Stimulated activated naive CD8-positive, alpha-beta T cell treated with anti-CD3 and anti-CD28 coated beads, Interleukin-15, Interleukin-2, amounts not matched to agents 100 U/mL and 50 U/mL, for 24 hours (primary cell): Measurements from ENCODE around the gene INPP5A.

Experiments used
- ATAC-seq: fragments of 150-1000 bp; cut with Tn5 transposase; one replicate; pipeline ENCODE4 v1.10.0; 2021
- DNase-seq: peaks from one replicate; pipeline ENCODE4 v3.0.0; 2021

Gene INPP5A

DNA sequence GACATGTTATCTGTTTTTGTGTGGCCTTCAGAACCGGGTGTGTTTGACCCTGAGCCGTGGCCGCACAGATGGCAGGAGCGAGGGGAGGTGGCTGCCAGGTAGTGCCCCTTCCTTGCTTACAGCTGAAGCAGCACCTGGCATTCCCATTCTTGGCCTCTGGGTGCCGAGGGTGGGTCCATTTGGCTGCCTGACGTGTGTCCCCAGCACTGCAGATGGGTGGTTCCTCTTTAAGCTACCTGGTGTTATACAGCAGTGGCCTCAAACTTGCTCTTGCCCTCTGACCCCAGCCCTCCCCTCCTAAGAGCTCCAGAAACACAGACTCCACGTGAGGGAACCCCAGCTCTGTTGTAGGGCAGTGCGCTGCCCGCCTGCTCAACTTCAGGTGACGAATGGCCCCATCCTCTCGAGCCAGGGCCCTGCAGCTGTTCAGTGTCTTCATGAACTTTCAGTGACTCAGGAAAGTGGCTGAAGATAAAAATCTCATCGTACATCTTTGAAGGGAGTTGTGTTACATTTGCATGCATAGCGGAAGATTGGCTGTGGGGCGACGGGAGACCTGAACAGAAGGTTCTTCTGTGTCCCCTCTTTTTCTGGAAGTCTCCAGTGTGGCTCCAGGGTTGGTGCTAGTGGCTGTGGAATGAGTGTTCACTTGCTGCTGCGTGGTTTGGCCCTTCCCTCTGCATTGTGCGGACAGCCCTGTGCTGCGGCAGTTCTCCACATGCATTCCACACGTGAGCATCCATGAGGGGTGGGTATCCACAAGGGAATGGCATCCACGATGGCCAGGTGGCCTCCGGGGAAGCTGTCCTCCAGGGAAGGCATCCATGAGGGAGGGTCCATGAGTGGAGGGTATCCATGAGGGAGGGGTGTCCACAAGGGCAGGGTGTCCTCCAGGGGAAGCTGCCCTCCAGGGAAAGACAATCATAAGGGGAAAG is 91.6 kb downstream of the INPP5A start:
- DNase-seq (no peak), ATAC-seq (no peak)

DNA sequence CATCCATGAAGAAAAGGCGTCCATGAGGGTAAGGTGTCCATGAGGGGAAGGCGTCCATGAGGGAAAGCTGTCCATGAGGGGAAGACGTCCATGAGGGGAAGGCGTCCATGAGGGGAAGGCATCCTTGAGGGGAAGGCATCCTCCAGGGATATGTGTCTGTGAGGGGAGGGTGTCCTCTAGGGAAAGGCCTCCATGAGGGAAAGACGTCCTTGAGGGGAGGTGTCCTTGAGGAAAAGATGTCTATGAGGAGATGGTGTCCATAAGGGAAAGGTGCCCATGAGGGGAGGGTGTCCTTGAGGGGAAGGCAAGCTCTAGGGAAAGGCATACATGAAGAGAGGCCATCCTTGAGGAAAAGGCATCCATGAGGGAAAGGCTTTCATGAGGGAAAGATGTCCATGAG is 92.6 kb downstream of the INPP5A start:
- DNase-seq (no peak), ATAC-seq (no peak)

DNA sequence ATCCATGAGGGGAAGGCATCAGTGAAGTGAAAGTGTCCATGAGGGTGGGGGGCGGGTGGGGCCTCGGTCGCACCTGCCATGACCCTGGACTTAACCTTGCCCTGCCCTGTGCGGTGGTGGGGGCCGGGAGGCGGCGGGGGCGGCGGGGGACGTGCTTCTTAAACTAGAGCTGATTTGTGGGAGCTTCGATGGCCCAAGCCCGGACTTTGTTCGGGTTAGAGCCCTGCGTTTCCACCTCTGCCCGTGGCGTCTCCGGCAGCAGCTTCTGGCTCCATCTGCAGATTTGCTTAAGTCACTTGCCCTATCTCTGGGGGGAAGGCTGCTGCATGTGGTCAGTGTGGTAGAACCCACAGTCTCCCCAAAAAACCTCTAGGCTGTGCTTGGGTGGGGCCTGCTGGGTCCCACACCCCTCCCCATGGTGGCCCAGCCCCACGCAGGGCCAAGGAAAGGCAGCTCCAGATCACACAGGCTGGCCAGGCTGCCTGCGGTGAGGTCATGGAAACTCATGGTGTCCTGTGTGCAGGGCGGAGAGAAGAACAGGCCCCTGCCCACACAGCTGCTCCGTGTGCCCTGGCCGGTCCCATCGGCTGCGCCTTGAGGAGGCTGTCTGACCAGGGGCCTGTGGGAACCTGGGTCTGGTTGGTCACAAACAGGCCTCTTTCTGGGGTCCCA is 93.2 kb downstream of the INPP5A start:
- no peak for ATAC-seq
- DNase-seq = no peak

DNA sequence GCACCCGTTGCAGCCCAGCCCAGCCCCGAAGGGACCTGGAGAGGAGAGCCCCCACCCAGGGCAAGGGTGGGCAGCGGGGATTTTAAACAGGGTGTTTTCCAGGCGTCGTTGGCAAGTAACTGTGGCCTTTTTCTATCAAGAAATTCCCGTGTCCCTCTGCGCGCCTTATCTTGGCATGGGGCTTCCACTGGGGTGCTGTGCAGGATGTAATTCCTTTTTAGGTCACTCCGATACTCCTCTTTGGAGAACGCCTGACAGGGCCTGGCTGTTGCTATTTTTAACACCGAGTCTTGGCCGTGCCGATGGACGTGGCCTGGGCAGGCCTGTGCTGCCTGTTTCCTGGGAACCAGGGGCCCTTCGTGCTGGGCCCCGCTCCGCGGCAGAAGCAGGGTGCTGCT is 93.8 kb downstream of the INPP5A start:
- no peak for DNase-seq
- ATAC-seq = no peak

DNA sequence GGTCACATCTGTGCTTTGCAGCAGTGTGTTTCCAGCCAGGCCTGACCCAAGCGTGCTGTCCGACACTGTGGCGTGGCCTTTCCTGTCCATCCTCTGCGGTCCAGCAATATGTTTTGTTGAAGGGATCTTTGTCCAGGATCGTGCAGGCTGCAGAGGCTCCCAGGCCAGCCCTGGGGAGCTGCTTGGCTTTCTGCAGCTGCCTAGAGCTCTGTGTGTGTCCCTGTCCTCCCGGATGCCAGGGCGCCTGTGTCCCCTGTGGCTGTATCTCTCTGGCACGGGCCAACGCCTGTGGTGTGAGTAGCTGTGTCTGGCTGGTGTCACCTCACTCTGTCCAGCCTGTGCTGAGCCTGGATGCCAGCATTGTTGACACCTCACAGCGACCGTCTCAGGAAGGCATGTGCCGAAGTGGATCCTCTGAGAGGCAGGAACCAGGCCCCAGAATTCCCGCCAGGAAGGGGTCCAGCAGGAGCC is 94.5 kb downstream of the INPP5A start:
- no peak for DNase-seq
- no peak for ATAC-seq

DNA sequence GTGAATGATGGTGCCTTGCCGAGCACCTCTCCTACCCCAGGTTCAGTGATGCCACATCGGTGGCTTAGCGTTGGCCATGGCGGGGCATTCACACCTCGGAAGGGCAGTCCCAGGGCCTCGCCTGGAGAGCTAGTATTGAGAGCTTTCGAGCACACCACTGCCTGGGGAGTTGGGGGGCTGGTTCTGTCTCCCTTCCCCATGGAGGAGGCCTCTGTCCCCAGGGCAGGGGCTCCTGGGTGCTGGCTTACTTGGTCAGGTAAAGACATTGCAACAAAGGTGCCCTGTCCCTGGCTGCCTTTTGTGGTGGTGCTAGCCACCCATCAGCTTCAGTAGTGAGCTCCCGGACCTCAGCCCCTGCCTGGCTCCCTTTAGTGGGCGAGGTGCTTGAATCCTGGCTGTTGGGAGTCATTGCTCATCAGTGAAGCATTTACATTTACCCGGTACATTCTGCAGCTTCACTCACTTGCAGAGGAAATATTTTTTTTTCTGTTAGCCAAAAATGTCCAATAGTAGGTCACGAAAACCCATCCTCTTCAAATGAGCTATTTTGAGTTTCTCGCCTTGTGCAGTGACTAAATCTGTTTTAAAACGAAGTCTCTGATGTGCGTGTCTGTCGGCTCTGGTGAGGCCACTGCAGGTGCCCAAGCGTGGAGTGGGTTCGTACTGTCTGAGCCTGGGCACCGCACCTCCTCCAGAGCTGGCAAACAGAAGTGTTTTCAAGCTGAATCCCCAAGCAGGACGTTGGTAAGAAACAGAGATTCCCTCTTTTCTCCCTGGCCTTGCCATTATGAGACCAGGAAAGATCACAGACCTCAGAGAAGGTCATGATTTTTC is 95.5 kb downstream of the INPP5A start:
- ATAC-seq = no peak
- no peak for DNase-seq

DNA sequence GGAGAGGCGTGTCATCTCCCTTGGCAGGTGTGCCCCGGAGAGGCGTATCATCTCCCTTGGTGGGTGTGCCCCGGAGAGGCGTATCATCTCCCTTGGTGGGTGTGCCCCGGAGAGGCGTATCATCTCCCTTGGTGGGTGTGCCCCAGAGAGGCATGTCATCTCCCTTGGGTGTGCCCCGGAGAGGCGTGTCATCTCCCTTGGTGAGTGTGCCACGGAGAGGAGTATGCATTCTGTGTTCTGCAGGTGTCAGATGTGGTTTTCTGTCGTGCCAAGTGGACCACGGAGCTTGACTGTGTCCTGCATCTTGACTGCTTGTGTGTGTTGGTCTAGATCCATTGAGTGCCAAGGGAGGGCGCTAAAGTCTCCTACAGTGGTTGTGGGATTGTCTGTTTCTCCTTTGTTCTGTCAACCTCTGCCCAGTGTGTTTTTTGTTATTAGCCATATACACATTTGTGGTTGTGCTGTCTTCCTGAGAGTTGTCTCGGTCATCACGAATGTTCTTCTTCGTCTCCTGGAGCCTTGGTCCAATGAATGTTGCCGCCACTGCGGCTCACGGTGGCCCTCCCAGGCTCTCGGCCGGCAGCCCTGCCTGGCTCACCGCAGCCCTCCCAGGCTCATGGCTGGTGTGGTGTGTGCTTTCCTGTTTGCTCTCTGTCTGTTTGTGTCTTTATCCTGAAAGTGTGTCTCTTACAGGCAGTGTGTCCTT is 96.8 kb downstream of the INPP5A start:
- ATAC-seq (no peak), DNase-seq (no peak)

DNA sequence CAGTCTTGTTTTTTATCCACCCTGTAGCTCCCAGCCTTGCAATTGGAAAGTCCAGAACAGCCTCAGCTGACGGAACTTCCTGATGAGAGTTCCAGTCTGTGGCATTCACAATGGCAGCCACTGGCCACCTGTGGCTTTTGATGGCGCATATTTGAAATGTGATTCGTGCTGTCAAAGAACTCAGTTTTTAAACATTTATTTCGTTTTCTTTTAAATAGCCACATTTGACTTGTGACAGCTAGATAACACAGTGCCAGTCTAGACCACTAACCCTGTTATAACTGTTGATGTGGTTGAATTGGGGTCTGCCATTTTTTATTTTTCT is 97.3 kb downstream of the INPP5A start:
- ATAC-seq (no peak), DNase-seq (no peak)

DNA sequence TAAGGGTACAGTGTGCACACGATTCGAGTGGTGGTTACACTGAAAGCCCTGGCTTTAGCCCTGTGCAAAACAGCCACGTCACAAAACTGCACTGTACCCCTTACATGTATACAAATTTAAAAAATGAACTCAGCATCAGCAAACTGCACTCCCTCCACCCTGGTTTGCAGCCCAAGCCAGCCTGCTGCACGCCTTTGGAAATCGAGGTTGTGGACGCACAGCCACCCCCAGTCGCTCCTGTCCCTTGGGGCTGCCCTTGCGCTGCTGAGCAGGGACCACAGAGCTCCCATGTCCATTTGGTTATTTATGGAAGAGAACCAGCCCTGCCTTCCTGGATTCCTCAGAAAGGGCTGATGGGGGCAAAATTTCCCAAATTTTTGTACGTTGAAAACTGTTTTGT is 98.8 kb downstream of the INPP5A start:
- DNase-seq (no peak), ATAC-seq (no peak)

DNA sequence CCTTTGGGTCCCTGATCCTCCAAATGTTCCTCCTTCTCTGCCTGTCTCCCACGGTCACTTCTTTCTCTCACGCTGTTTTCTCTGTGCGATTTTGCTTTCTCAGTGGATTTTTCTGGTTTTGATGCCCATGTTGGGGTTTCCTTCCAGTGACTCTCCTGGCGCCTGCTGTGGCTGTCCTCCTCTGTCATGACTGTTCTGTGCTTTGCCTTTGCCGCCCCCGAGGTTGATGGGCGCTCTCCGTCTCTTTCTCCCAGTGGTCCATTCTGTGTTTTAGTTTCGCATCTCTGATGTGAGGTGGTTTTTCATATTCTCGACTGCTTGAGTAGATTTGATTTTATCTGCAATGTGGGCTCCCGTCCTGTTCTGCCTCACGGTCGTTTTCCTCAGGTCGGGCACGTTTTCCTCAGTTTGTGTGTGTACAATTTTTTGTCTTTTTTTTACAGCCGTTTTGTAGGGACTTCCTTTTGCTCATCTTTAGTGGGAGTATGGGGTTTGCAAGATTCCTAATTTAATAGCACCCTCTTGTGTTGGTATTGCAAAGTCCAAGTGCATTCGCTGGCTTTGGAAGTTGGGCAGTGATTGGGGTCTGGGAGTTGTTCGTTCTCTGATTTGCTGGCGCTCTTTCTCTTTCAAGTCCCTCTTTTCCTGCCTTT is 100.0 kb downstream of the INPP5A start:
- ATAC-seq (peak; percentile 58), DNase-seq (no peak)

DNA sequence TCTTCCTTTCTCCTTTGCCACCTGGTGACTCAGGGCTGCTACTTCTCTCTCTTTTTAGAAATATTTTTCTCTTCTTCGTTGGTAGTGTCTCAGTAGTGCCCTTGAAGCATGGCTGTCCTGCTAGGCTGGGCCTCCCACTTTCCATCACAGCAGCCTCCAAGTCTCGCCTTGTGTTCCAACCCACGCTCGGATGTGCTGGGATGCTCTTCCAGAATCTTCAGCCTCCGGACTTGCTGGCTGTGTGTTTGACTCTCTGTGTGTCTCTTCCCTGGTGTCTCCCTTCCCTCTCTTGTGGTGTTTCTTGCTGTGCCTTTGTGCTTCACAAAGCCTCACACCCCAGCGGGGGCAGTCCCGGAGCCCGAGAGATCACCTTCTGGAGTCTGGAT is 100.5 kb downstream of the INPP5A start:
- DNase-seq (no peak), ATAC-seq (no peak)

DNA sequence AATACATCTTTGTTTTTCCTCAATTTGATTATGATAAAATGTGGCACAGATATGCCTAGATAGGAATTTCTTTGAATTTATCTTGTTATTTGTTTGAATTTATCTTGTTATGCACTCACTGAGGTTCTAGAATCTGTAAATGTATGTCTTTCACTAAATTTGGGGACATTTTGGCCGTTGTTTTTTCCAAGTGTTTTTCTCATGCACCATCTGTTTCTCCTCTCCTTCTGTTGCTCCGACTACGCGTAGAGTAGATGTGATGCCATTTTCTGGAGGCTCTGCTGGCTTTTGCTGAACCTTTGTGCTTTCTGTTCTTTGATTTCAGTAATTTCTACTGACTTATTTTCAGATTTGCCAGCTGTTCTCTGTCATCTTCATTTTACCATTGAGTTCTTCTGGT is 101.9 kb downstream of the INPP5A start:
- DNase-seq (no peak), ATAC-seq (no peak)

DNA sequence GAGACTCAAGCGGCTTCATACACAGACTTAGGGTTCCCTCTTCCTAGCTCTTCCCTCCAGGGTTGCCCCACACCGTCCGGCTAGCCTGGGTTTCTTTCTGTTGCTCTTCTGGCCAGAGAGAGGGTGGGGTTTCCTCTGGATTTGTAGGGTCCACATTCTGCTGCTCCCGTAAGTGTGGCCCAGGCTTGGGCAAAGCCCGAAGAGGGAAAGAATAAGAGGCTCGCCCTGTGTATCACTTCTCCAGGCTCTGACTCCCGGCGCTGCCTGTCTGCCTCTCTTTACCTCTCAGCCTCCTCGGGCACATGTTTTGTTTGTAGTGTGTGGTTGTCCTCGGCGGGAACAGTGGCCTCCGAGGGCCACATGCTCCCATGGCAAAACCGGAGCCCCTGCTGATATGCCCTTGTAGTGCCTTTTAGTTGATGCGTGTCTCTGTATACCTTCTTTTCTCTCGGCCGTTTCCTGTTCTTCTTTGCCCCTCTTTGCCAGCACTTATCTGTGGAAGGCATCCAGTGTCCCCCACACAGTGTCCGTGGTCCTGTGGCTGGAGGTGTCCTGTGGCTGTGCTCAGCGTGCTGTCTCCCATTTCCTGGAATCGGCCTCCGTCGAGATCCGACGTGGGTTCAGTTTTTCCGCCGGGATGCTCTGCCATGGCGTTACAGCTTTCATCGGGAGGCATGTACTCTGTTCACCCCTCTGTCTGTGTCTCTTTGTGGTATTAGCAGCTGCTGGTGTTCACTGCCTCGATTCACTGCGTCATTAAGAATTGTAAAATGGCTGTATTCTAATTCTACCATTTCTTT is 102.9 kb downstream of the INPP5A start:
- DNase-seq = no peak
- no peak for ATAC-seq

DNA sequence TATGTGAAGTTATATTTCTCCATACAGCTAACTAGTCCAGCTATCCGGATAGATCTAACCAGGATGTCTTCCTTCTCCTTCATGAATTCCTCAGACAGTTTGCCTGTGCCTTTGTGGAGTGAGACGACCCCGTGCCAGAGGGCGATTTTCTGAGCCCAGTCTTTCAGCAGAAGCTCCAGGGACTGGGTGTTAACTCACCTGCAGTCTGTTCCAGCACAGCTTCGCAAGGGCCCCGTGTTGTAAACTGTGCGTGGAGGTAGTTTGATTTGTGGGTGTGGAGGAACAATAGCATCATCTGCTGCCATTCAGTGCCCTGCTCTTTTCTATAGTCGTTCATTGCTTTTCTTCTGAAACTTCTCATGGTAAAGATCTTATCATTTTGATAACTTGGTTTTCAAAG is 103.8 kb downstream of the INPP5A start:
- DNase-seq = no peak

DNA sequence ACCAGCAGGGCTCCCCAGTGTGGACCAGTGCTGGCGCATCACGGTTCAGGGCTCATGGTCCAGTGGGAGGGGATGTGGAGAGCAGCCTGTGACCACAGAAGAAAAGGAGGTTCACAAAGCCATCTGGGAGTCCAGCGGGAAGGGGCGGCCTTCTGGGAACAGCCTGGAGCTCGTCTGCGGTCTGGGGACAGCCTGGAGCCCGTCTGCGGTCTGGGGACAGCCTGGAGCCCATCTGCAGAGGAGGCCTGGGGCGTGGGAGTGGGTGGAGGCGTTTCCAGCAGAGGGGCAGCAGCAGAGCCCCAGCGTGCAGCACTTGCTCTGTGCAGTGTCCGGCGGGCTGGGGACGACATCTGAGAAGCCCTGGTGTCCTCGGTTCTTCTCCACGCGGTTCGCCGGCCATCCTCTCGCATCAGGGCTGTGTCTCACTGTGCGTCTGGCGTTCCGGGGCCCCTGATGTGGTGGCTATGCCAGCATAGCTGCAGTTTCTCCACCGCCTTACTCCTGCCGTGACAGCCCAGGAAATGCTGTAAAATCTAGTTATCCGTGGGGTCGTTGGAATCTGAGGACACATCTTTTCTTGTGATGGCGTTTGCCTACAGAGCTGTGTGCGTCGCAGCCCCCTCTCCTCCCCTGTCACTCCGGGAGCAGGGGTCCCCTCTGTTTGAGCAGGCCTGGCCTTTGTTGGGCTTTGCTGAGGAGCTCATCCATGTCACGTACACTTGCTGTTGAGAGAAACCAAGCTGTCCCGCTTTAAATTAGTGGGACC is 104.6 kb downstream of the INPP5A start:
- DNase-seq (no peak), ATAC-seq (no peak)

More for the DNA sequence above, 103.8 kb downstream of the INPP5A start:
- no peak for ATAC-seq

DNA sequence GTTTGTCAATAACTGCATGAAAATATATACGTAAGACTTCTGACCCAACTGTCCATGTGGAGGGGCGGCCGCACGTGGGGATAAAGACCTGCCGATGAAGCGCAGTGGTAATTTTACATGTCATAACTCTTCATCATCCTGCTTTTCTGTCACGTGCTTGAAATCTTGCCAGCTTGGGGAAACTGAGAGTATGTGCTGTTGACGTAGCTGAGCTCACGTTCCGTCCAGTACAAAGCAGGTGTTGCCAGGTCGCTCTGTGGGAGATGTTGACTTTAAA is 105.1 kb downstream of the INPP5A start:
- no peak for ATAC-seq
- DNase-seq = no peak

DNA sequence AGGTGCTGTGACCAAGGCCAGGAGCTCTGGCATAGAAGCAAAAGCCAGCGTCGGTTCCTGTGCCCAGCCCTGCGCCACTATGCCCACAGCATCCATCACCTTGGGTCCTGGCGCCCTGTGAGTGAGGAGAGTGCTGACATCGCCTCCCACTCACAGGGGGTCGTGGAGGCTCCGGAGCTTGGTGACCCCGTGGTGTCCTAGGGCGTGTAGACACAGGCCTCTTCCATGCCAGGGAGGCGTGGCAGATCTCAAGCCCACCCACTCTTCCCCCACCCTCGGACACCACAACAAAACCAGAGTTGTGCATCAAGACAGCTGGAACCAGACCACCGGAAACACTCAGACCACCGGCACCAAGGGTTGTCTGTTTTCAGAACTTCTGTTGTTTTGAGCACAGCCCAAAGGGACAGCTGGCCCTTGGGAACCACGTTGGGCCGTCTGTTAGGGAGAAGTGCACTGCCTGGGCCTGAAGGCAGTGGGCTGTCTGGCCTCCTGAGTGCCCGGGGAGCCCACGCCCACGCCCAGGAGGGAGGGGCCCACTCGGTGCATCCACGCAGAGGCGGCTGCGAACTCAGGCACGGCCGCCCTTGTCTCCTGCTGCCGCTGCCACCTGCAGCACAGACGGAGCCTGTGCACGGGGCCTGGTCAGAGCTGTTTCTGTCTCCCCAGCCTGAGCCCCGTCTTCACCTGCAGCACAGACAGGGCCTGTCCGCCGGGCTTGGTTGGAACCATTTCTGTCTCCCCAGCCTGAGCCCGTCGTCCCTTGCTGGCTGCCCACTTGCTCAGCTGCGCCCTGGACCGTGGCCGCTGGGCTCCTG is 106.3 kb downstream of the INPP5A start:
- DNase-seq (no peak), ATAC-seq (no peak)

DNA sequence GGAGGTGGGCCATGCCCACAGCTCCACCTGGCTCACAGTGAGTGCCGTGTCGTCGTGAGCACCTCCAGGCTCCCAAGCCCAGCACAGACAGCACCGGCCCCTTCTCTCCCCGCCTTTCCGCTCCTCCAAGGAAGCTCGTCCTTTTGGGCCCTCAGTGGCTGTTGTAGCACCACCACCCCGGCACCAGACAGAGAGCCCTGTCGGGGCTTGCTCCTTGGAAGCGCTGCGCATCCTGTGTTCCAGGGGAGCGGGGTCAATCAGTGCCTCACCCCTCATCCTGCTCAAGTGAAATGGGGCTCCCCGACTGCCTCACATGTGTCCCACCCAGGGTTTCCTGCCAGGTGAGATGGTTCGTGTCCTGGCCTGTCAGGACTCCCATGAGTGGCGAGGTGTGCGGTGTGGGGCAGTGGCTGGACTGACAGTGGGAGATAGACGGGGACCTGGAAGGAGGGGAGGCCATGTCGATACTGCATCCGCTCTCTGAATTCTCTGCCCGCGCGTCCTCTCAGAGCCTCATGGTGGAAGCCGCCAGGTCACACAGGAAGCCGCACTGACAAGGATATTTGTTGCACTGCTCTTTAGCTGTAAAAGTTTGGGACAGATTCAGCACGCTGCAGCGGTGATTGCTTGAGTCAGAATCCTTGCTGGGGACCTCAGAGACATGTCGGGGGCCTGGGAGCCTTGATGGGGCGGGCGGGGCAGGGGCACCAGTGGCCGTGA is 107.1 kb downstream of the INPP5A start:
- DNase-seq (no peak), ATAC-seq (no peak)

DNA sequence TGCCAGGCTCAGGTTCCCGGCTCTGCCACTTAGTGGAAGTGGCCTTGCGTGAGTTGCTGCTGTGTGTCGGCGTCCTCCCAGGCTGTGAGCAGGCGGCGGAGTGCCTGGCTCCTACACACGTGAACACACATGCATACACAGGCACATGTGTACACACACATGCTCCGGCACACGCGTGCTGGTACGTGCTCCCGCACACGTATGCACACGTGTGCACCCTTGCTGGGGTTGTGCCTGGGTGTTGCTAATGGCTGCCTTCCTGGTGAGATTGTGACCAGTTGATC is 107.6 kb downstream of the INPP5A start:
- no peak for DNase-seq
- no peak for ATAC-seq
